Measurements from ENCODE around the gene TSLP. TPM values are rescaled to one million over a fixed set of nuclear protein-coding genes. Genes with fewer than 3 reads are reported as not detected.
A peak's percentile ranks its signal among the peaks of the same experiment; 100 is the strongest.

Gene TSLP
- total and polyA plus RNA-seq, 2 of the 4 experiments (the other 2 are of a cell fraction), result 0.54 to 1.6 TPM

- Histone ChIP-seq H4K20me1 (ENCODE audit: insufficient read depth, low read length) (no peaks in the 10 kb centered on the region), H3K4ac (ENCODE audit: low read depth, low read length) (no peak overlapping the region), H3K56ac (ENCODE audit: extremely low read depth, insufficient read depth, low read length) (no peak overlapping the region), H3K18ac (ENCODE audit: low read depth, low read length) (no peak overlapping the region), H2AK9ac (replicated peaks; ENCODE audit: low read depth, low read length, poor library complexity) (no peak overlapping the region), H3K79me1 (ENCODE audit: low read depth in 1 of 2, low read length in 2 of 2) (no peaks in the 10 kb centered on the region), H3K4me2 (ENCODE audit: low read depth, low read length) (no peak overlapping the region), H2BK5ac (ENCODE audit: low read depth, low read length, poor library complexity, severe bottlenecking) (no peak overlapping the region), H2AK5ac (ENCODE audit: low read depth, low read length) (no peak overlapping the region), H3K9me3 (ENCODE audit: control insufficient read depth, insufficient read depth, low read length) (no peaks in the 10 kb centered on the region), H3K4me3 (ENCODE audit: insufficient read depth, low read depth, low read length) (no peak overlapping the region), H3K9me1 (ENCODE audit: insufficient read depth, low read length) (peaks cover 5% of the 10 kb centered on the region; the same call in 1 of the 2 replicates), H2BK120ac (ENCODE audit: low read depth, low read length) (no peak overlapping the region), H3K4me1 (ENCODE audit: control insufficient read depth, insufficient read depth, low read length) (peaks cover 7% of the 10 kb centered on the region), H4K91ac (ENCODE audit: insufficient read depth, low read depth, low read length) (no peak overlapping the region), H3K23ac (ENCODE audit: low read depth, low read length) (no peak overlapping the region), H3K27me3 (ENCODE audit: control insufficient read depth, insufficient read depth, low read length) (no peaks in the 10 kb centered on the region), H2BK15ac (ENCODE audit: low read depth, low read length) (no peak overlapping the region), H4K5ac (ENCODE audit: low read depth, low read length) (no peak overlapping the region), H3K27ac (ENCODE audit: insufficient read depth, low read length) (no peak overlapping the region), H3K36me3 (ENCODE audit: control insufficient read depth, insufficient read depth, low read length) (no peaks in the 10 kb centered on the region), H2BK20ac (ENCODE audit: low read depth, low read length) (no peak overlapping the region), H3K9ac (ENCODE audit: low read depth, low read length) (no peak overlapping the region), H4K8ac (ENCODE audit: low read depth in 2 of 2, low read length in 2 of 2) (no peak overlapping the region), H3K14ac (replicated peaks; ENCODE audit: low read depth, low read length) (no peak overlapping the region), H2AFZ (replicated peaks; ENCODE audit: low read length, poor library complexity) (no peak overlapping the region)
- ATAC-seq (ENCODE audit: low read depth) (no peak), DNase-seq (peak; percentile 64)
- CTCF ChIA-PET, result interaction anchor here (0.7 kb wide), 1 partner anchor 319 kb away, joined by 4 read pairs; no protein-coding TSS in a partner anchor
- TF ChIP-seq CEBPB (IDR thresholded peaks at IDR 0.05; ENCODE audit: low read depth, low read length) (peak; percentile 78), MAZ (IDR thresholded peaks at IDR 0.05; ENCODE audit: borderline replicate concordance, low read depth, low read length) (no peak)
- in situ Hi-C loops (cut with MboI; ENCODE audit: low sequenced_read_pairs) (no loop called here), dilution Hi-C loops (cut with HindIII; ENCODE audit: low sequenced_read_pairs, unreplicated experiment) (no loop called here), intact Hi-C loops (cut with micrococcal nuclease) (no loop called here)
- POLR2A ChIA-PET (ENCODE audit: unreplicated experiment), result no interaction called here
- BruUV-seq (replicated peaks), result no TSS peak
- WGBS, 2 experiments (ENCODE audit: extremely low coverage in 2 of 2, insufficient read length in 1 of 2), result 100% methylated on average over 1 of the region's 2 CpGs; no CpG with 5 or more reads in 1 of the 2 experiments
Observed at GRCh38 chr5:111068213-111068612, 3.3 kb upstream of the TSLP start.
